ENCODE measurements around the gene BOD1.

BOD1 gene

DNA sequence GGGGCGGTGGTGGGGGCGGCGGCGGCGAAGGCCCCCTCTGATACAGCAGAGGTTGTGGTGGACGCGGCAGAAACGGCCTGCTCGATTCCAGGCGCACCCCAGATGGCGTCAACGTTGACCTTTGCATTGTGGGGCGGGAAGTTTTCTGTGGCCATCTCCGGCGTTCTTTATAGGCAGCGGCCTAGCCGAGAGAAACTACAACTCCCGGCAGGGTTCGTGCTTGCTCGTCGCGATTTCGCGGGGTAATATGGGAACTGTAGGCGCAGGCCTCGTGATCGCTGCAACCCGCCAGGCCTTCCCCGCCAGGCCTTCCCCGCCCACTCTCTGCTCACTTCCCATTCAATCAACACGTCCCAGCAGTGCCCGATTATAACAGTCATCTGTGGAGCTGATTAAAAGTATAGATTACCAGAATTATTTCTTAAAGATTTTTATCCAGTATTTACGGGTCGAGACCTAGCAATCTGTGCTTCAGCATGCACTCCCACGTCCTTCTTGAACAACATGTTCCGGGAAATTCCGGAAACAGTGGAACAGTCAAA, at the start of gene BOD1:
Gene BOD1, minus strand, starts transcription at position 74 of the 542 bp plus-strand sequence. CDS start 214 bp downstream, outside the sequence.
- peak; percentile 91 to 94 for DNase-seq

- DNase-seq, result no peak
These were observed 48.9 kb upstream of the BOD1 start for GRCh38 chr5:173665326-173665725.

GRCh38 chr5:173664154-173664526, 47.7 kb upstream of the BOD1 start:
- DNase-seq, result no peak

DNA sequence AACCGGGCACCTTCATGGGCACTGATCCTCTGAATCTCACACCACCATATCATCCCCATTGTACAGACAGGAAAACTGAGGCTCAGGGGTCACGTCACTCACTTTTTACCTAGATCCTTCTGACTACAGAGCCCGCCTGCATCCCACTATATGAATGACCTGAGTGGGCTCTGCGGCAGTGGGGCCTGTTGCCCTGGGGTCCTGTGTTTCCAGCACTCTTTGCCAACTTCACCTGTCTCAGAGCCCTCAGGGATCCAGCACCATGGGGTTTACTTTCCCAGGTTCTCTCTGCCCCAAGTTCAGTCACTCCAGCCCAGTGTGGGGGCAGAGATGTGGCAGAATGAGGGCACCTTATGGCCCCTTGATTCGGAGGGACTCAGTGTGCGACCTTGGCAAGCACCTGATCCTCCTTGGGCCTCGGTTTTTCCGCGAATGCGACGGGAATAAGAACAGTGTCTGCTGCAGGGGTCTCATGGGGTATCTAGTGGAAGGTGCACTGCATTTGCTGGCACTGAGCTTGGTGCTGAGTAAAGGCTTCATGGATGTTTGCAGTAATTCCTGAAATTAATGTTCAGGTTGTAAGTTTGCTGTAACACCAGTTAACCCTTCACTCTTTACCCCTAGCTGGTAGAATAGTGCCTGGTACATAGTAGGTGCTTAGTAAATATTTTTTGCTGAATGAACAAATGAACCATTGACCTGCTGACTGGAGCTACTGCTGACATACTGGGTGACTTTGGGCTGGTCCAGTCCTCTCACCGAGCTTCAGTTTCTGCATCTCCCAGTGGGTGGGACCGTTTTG, 47.1 kb upstream of the BOD1 start:
- DNase-seq, result no peak

- DNase-seq, result no peak
These were observed 46.3 kb upstream of the BOD1 start for GRCh38 chr5:173662581-173663351.

- no peak for DNase-seq
These were observed 44.2 kb upstream of the BOD1 start for GRCh38 chr5:173660481-173661280.

DNA sequence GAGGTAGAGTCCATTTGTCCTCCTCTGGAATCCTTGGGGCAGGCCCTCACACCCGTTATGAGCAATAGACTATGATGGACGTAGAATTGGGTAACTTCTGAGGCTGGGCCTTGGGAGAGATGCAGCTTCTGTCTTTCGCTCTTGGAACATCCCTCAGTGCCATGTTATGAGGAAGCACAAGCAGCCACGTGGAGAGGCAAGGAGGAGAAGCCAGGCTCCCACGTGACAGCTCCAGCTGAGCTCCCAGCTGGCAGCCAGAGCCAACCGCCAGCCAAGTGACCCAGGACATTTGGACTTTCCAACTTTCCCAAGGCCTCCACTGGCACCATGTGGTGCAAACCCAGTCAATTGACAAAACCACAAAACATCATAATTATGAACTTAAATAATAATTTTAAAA, 43.0 kb upstream of the BOD1 start:
- no peak for DNase-seq

DNA sequence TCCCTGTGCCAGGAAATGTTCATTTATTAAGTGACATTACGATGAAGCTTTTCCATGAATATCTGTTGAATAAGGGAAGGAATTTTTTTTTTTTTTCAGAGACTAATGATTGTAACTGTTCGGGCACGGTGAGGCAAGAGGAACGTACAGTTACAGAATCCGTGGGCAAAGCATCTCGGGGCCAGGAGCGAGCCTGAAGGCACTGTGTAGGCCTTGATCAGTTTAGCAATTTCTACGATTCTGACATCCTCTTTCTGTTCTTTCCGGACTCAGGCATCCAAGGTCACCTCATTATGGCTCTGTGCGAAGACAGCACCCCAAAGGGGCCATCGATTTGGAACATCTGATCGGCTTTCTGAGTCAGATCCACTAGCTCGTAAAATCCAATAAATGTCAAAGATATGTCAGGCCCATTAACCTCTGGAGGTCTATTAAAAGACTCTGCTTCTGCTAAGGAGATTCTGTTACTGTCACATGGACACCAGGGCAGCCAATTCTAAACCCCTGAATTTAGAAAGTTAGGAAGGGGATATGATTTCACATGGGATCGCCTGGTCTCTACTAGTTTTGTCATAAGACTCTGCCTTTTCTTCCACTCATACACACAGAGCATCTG, 41.4 kb upstream of the BOD1 start:
- no peak for DNase-seq

GRCh38 chr5:173655196-173655797, 38.8 kb upstream of the BOD1 start:
- DNase-seq, result no peak

GRCh38 chr5:173653822-173654523, 37.5 kb upstream of the BOD1 start:
- DNase-seq, result no peak

DNA sequence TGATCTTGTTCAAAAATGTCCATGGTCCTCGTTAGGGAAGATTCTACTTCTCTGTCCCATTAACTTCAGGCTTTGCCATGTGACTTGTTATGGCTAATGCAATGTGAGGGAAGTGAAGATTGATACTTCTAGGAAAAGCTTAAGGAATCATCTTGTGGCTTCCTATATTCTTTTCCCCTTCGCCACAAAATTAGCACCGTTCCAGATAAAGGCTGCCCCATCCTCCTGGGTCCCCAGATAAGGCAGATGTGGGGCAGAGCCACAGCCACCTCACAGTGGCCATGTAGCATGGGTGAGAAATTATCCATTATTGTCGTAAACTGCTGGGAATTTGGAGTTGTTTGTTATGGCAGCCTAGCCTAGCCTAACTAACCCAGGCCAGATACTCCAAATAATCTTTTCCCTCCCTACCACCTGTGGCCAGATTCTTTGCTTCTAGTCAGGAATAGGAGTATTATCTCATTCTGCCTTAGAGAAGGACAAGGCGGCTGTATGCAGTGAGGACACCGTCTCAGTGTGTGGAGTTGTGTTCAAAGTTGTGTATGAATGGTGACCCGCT, 31.9 kb upstream of the BOD1 start:
- no peak for DNase-seq

DNA sequence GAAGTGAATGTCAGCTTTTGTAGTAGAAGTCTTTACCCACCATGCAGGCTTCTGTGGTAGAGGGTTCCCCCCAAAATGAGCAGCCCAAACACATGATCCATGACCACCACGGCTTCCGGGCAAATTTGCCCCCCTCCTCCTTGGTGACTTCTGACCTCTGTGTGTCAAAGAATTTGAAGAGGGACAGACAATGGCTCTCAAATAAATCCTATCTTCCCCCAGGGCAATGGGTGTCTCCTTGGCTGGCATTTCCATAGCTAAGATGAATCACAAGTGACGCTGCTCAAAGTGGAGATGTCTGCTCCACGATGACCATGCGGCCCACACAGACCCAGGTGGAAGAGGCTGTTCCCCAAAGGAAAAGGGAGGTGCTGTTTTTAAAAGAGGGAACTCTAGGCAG, 30.2 kb upstream of the BOD1 start:
- no peak for DNase-seq

DNA sequence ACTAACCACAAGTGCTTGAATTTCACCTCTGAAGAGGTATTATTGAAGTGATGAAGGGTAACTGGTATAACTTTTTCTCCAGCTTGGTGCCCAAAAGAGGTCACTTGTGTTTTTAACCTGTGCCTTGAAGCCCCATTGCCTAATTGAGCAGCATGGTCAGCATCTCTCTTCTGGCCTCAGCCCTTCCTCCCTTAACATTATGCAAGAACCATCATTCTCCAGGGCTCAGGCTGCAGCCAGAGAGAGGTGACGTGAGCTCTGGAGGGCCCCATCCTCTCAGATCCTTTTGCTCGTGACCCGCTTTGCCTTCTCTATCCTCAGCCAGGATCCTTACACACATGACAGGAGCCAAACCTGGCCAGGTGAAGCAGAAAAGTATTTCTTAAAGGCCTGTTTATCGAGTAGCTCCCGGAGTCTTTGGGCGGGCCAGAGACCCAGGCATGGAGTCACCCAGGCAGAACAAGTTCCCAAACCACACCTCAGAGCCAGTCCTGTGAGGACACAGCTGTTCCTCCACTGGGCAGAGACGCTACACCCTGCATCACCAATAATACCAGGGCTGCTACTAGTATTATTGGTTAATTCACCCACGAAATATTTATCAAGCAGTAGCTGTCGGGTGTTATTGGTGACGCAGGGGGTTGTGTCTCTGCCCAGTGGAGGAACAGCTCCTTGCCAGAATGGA, 29.6 kb upstream of the BOD1 start:
- no peak for DNase-seq

GRCh38 chr5:173645437-173645807, 29.0 kb upstream of the BOD1 start:
- no peak for DNase-seq

DNA sequence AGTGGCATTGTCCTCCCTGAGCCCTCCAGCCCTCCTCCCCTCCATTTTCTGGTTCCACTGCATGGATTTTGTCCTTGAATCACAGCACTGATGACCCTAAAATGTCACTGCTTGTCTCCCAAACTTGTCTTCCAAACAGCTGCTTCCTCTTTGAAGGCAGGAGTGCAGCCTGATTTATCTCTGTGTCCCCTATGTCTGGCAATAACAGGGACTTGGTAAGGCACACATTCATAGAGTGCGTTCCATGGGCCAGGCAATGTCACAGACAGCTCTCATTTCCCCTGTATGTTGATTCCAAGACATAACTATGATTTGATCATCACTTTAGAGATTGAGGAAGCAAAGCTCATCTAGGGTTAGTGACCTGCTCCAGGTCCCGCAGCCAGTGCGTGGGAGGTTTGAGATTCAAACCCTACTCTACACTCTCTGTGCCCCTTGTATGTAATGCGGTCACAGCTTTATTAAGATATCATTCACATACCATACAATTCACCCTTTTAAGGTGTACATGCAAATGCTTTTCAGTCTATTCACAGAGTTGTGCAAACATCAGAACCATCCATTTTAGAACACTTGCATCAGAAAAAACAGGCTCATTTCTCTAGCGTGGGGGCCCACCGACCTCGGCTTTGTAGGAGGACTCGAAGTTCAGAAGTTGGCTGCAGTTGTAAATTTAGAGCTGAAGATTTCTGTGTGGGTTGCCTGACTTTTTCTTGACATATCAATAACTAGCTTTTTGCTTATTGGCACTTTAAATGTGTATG, 28.4 kb upstream of the BOD1 start:
- DNase-seq, result no peak

DNA sequence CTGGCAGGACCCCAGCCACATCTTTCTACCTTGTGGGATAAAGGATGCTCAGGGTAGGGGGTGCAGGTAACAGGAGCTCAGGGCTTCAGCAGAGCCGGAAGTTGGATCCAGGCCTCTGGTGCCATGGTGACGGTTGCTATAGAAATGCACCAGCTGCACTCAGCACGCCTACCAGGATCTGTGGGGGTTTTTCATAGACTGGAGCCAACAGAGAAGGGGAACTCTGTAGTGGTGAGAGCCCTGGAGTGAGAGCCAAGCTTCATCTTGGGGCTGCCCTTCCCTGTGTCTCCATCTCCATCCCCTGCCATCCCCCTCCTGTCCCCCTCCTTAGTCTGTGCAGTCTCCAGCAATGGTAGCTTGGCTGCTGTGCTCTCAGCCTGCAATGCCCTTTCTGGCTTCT, 27.5 kb upstream of the BOD1 start:
- no peak for DNase-seq

DNA sequence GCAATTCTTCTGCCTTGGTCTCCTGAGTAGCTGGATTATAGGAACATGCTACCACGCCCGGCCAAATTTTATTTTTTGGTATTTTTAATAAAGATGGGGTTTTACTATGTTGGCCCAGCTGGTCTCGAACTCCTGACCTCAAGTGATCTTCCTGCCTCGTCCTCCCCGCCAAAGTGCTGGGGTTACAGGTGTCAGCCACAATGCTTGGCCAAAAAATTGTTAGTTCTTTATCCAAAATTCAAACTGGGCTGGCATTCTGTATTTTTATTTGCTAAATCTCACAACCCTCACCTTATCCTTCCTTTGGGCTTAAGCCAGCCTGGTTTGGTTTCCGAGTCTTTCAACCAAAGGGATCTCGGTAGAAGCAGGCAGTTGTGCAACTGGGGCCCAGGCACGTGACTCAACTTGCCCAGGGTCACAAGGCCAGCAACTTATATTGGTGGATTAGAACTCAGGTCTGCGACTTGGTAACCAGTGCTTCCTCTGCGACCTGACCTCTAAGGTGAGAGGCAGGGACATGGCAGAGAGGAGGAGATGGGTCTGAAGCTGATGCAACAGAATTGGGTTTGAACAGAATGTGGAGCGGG, 26.5 kb upstream of the BOD1 start:
- no peak for DNase-seq

GRCh38 chr5:173642191-173642816, 25.9 kb upstream of the BOD1 start:
- DNase-seq, result no peak

All from stimulated activated CD4-positive, alpha-beta T cell treated with anti-CD3 and anti-CD28 coated beads, Interleukin-2, amount 100 ng/mL, for 24 hours (primary cell).